NCI-H2196 (cell line): ENCODE results near the gene PATJ.
"Not testable (repeated sequence)": the region's sequence is repeated elsewhere in the genome, so short reads cannot be mapped to it uniquely, and the experiment has no call there.

Source experiments
- DNase-seq: peaks from one replicate; lab custom pipeline; 2025; ENCODE audit not compliant: unreplicated experiment; lab: John Stamatoyannopoulos, UW

Gene PATJ

DNA sequence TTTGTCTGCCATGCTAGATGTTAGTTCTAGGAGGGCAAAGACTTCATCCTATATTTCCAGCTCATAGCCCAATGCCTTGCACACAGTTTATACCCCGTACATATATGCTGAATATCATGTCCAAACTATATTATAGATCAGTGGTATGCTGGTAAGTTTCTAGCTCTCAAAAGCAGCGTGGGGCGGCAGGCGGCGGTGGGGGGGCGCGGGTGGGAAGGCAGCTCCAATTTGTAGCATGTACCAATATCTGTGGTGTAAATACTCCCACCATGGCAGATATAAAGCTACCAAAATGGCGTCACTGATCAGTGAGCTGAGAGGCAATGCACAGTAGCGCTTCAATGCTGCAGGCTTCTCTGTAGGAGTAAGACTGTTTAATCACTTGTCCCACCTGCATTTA, 77.1 kb downstream of the PATJ start:
- no peak for DNase-seq

GRCh38 chr1:61825393-61825792, 83.1 kb downstream of the PATJ start:
- no peak for DNase-seq

- no peak for DNase-seq
Measured at GRCh38 chr1:61828805-61829204, 86.5 kb downstream of the PATJ start.

DNA sequence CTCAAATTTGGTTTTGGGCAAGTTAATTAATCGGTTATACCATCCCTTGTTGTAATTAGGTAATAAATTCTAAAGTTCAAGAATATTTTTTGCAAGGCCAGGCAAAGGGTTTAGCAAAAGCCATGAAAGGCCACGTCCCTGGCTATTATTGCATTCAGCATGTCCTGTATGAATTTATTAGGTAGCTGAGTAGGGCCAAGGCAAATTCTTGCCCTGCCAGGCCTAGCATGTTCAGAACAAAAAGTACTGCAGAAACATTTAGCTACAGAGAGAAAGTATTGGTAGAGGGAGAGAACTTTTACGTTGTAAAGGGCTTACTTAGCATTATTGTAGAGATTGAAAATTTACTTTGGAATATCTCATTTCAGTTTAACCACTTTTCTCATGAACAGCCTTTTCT, 94.4 kb downstream of the PATJ start:
- no peak for DNase-seq

DNA sequence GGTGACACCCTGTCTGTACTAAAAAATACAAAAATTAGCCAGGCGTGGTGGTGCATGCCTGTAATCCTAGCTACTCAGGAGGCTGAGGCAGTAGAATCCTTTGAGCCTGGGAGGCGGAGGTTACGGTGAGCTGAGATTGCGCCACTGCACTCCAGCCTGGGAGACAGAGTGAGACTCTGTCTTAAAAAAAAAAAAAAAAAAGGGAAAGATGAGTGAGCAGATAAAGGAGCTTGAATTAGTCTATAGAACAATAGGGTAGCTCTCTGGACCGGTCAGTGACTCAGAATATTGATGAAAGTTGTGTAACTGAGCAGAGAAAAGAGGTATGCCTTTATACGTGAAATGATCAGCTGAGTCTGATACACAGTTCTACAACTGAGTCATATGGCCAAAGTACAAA, 95.3 kb downstream of the PATJ start:
- DNase-seq: not testable (repeated sequence)

- no peak for DNase-seq
Measured at GRCh38 chr1:61839679-61840078, 97.4 kb downstream of the PATJ start.

DNA sequence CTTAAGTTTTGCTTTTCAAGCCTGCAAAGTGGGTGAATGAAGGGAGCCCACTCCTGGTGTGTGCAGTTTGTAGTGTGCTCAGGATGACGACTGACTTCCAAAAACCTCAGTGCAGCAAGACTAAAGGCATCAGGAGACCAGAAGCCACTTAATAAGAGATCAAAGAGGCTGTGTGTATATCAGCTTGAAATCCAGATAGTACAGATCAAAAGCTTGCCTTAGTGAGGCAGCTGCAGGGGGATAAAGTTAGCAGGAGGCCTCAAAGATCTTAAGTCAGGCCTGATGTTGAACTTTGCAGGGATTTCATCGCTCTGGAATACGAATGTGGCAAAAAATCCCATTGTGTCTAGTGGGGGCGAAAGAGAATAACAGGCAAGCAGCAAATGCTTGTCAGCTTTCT, 99.8 kb downstream of the PATJ start:
- DNase-seq: no peak

GRCh38 chr1:61842863-61843514, 100.7 kb downstream of the PATJ start:
- DNase-seq: no peak

DNA sequence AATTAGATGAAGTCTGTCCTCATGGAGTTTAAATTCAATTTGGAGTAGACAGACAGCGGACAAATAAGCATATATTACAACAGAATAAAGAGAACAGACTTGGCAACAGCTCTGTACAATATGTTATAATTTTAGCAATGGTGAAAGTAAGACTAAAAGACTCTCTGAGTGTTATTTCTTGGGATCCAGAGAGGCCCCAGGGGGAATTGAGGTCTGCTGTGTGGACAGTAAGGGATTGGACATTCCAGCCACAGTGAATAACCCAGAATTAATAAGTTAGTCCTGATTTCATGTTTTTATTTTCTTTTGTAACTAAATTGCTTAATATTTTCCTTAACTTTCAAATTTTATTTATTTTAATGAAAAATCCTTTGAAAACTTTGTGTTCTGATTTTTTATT, 101.7 kb downstream of the PATJ start:
- DNase-seq: no peak

GRCh38 chr1:61844664-61845063, 102.4 kb downstream of the PATJ start:
- DNase-seq: not testable (repeated sequence)

GRCh38 chr1:61851235-61851634, 109.0 kb downstream of the PATJ start:
- no peak for DNase-seq

DNA sequence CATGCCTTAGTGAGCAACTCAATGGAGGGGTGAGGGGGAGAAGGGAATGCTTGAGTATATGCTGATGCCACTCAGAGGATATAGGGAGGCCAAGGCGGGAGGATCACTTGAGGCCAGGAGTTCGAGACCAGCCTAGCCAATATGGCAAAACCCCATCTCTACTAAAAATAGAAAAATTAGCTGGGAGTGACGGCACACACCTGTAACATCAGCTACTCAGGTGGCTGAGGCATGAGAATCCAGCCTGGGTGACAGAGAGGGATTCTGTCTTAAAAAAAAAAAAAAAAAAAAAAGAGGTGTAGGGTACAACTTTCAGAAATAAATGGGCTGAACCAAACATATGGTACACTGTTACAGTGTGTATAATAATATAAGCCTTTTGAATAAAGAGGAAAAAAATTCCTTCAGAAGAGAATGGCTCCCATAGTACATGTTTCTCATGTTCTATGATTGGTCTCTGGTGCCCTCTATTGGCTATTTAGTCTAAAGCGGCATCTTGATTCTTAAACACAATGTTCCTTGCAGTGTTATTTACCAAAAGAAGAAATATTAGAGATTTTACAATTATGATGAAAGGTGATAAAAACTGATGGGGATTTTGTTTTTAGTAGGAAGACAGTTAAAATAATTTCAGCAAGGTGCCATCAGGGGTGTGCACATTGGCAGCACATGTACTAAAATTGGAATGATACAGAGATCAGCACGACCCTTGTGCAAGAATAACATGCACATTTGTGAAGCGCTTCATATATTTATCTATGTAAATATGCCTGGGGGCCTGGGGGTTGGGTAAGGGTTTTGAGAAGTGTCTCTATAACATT, 109.8 kb downstream of the PATJ start:
- DNase-seq: peak; percentile 68

GRCh38 chr1:61852670-61853015, 110.4 kb downstream of the PATJ start:
- no peak for DNase-seq

DNA sequence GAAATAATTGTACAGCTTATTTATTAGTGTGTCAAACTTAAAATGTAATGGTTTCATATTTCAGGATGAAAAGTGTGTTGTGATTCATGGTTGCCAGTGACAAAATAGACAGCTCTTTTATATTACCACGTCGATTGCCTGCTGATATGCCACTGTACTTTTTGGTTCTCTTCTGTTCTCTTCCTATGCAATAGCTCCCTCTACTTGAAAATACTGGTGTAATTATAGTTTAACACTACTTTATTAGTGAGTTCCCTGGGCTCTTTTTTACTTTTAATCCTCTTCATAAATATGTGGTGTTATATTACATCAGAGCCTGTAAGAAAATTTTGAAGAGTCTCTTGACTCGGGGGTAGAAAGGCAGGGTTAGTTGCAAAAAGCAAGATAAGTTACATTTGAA, 111.3 kb downstream of the PATJ start:
- DNase-seq: peak; percentile 39

- no peak for DNase-seq
Measured at GRCh38 chr1:61864489-61864888, 122.2 kb downstream of the PATJ start.

- no peak for DNase-seq
Measured at GRCh38 chr1:61865646-61866220, 123.5 kb downstream of the PATJ start.

DNA sequence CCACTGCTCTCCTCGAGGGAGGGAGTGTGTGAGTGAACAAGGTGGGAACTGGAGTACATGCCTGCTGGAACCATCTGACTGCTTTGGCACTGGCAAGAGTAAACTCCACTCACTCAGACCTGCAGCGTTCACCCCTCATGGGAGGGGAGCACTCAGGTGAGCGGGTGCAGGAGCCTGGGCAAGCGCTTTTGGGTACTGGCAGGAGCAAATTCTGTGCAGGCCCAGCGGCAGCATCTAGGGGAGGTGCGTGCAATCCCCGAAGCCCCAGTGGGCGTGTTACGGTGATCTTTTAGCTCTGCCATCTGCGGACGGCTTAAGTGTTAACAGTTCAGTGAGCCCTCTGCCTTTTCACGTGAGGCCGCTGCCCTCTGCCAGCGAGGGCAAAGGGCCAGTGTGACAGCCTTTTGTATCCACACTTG, 127.4 kb downstream of the PATJ start:
- no peak for DNase-seq

DNA sequence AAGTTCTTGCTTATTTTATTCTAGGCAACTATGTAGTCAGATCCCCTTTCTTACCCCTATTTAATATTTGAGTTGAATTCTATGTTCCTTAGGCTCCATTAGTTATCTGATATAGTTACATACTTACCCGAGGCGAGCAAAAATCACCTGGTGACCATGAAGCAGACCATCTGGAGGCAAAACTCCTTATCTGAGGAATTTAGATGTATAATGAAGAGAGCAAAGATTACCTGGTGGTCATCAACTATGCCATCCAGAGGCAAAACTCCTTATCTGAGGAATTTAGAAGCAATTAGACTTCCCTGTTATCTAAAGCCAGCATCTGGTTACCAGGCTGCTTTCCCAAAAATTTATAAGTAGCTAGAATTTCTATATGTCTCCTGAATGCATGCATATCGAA, 129.9 kb downstream of the PATJ start:
- DNase-seq: no peak

GRCh38 chr1:61873581-61873980, 131.3 kb downstream of the PATJ start:
- no peak for DNase-seq

DNA sequence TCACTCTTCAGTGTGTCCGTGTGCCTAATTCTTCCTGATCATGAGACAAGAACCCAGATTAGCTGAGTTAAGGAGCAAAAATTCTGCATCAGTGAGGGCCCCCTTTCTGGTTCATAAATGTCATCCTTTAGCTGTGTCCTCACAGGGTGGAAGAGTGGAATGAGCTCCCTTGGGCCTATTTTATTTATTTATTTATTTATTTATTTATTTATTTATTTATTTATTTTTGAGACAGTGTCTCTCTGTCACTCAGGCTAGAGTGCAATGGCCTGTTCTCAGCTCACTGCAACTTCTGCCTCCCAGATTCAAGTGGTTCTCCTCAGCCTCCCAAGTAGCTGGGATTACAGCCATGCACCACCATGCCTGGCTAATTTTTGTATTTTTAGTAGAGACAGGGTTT, 131.7 kb downstream of the PATJ start:
- DNase-seq: no peak

- no peak for DNase-seq
Measured at GRCh38 chr1:61875198-61875597, 132.9 kb downstream of the PATJ start.

DNA sequence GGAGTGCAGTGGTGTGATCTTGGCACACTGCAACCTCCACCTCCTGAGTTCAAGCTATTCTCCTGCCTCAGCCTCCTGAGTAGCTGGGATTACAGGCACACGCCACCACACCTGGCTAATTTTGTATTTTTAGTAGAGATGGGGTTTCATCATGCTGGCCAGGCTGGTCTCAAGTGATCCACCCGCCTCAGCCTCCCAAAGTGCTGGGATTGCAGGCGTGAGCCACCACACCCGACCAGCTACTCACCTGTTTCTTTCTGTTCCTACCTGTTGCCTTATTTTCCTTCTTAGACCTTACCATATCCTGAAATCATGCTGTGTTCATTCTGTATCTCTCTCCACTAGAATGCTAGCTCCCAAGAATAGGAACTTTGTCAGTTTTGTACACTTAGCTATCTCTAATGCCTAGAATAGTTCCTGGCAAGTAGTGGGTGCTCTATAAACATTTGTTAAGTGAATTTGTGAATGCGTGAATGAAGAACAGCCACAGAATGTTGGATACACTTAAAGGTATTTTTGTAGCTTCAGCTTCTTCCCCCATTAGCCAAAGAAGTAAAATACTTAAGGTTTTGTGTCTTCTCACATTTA, 137.7 kb downstream of the PATJ start:
- not testable (repeated sequence) for DNase-seq
